Measurements from ENCODE around the gene EGF. TPM values are rescaled to one million over a fixed set of nuclear protein-coding genes. Genes with fewer than 3 reads are reported as not detected.

The EGF gene
- polyA plus RNA-seq, 2 of the 4 experiments (the other 2 are of a cell fraction) = 0.59 to 0.98 TPM

GRCh38 chr4:110002326-110002725 is 89.6 kb downstream of the EGF start:
- CTCF ChIA-PET = interaction anchor here (0.6 to 10.6 kb wide), 3 partner anchors 8 to 511 kb away, joined by 3 to 190 read pairs (median 3); no protein-coding TSS in a partner anchor
- FAIRE-seq = no peak

GRCh38 chr4:110003401-110004187 is 90.9 kb downstream of the EGF start:
- DNase-seq (ENCODE audit: low read depth in 1 of 2, low spot score in 1 of 2) (no peak), FAIRE-seq (no peak), ATAC-seq (no peak)
- 74% methylated on average over 6 of the region's 6 CpGs for WGBS (ENCODE audit: missing lambda C conversion rate)
- no peak overlapping the region for H3K4me2 ChIP-seq
- ChIA-PET CTCF (interaction anchor here (1.5 to 10.6 kb wide), 2 partner anchors 497 to 509 kb away, joined by 3 to 190 read pairs; no protein-coding TSS in a partner anchor), POLR2A (no interaction called here)
- no peaks in the 10 kb centered on the region for H3K4me1 ChIP-seq
- no peak overlapping the region for H3K27ac ChIP-seq
- no peaks in the 10 kb centered on the region for H3K9me3 ChIP-seq
- no peak overlapping the region for H3K4me3 ChIP-seq
- no peak for TF ChIP-seq BHLHE40 (IDR thresholded peaks at IDR 0.05; ENCODE audit: low read depth, low read length)
- TF ChIP-seq CBX2 (IDR thresholded peaks at IDR 0.05; ENCODE audit: borderline replicate concordance, low read depth) = no peak
- TF ChIP-seq HDAC2 (IDR thresholded peaks at IDR 0.05) = no peak
- no peak for TF ChIP-seq EHMT2 (IDR thresholded peaks at IDR 0.05; ENCODE audit: low read depth)
- no peak for TF ChIP-seq RAD21 (conservative IDR thresholded peaks at IDR 0.05 in 1 of 2, IDR thresholded peaks at IDR 0.05 in 1 of 2)
- TF ChIP-seq KDM1A (IDR thresholded peaks at IDR 0.05; ENCODE audit: low read depth) = no peak
- no peak for TF ChIP-seq CBX8 (IDR thresholded peaks at IDR 0.05)
- TF ChIP-seq MYC (IDR thresholded peaks at IDR 0.05; ENCODE audit: borderline replicate concordance, low read length) = no peak

More at GRCh38 chr4:110002326-110002725, 89.6 kb downstream of the EGF start:
- Histone ChIP-seq H3K9me3 (no peaks in the 10 kb centered on the region), H3K4me2 (no peak overlapping the region), H3K4me1 (no peaks in the 10 kb centered on the region), H3K4me3 (no peak overlapping the region), H3K27ac (no peak overlapping the region)
- ATAC-seq = no peak
- no peak for DNase-seq (ENCODE audit: low read depth in 1 of 2, low spot score in 1 of 2)
- TF ChIP-seq HDAC2 (IDR thresholded peaks at IDR 0.05) = no peak
- TF ChIP-seq RFX5 (IDR thresholded peaks at IDR 0.05) = no peak
- TF ChIP-seq, protein P1, sequence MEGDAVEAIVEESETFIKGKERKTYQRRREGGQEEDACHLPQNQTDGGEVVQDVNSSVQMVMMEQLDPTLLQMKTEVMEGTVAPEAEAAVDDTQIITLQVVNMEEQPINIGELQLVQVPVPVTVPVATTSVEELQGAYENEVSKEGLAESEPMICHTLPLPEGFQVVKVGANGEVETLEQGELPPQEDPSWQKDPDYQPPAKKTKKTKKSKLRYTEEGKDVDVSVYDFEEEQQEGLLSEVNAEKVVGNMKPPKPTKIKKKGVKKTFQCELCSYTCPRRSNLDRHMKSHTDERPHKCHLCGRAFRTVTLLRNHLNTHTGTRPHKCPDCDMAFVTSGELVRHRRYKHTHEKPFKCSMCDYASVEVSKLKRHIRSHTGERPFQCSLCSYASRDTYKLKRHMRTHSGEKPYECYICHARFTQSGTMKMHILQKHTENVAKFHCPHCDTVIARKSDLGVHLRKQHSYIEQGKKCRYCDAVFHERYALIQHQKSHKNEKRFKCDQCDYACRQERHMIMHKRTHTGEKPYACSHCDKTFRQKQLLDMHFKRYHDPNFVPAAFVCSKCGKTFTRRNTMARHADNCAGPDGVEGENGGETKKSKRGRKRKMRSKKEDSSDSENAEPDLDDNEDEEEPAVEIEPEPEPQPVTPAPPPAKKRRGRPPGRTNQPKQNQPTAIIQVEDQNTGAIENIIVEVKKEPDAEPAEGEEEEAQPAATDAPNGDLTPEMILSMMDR (IDR thresholded peaks at IDR 0.05) = no peak
- no peak for TF ChIP-seq SMC3 (IDR thresholded peaks at IDR 0.05)
- TF ChIP-seq E2F6 (IDR thresholded peaks at IDR 0.05; ENCODE audit: borderline replicate concordance, low read depth) = no peak
- TF ChIP-seq NFE2L2 (conservative IDR thresholded peaks at IDR 0.05; ENCODE audit: low read length) = no peak
- no peak for TF ChIP-seq SREBF2 (IDR thresholded peaks at IDR 0.05)
- no peak for TF ChIP-seq RAD21 (conservative IDR thresholded peaks at IDR 0.05 in 1 of 2, IDR thresholded peaks at IDR 0.05 in 1 of 2)
- POLR2A ChIA-PET = no interaction called here
- 62% methylated on average over 3 of the region's 3 CpGs for WGBS (ENCODE audit: missing lambda C conversion rate)

- CTCF ChIA-PET = interaction anchor here (0.7 to 10.6 kb wide), 5 partner anchors 10 to 1851 kb away, joined by 3 to 190 read pairs (median 4); no protein-coding TSS in a partner anchor
- Histone ChIP-seq H3K4me2 (no peak overlapping the region), H3K9me3 (no peaks in the 10 kb centered on the region), H3K4me1 (no peaks in the 10 kb centered on the region), H3K4me3 (no peak overlapping the region), H3K27ac (no peak overlapping the region)
- ATAC-seq (no peak), FAIRE-seq (no peak), DNase-seq (ENCODE audit: low read depth in 1 of 2, low spot score in 1 of 2) (no peak)
- POLR2A ChIA-PET = interaction anchor here (0.6 kb wide), 1 partner anchor 467 kb away, joined by 3 read pairs; no protein-coding TSS in a partner anchor
- TF ChIP-seq SREBF2 (IDR thresholded peaks at IDR 0.05) (no peak), RFX5 (IDR thresholded peaks at IDR 0.05) (no peak), HES2 (IDR thresholded peaks at IDR 0.05) (no peak), HMGXB4 (CRISPR knock-in tag; IDR thresholded peaks at IDR 0.05; ENCODE audit: borderline replicate concordance) (no peak), HDAC2 (IDR thresholded peaks at IDR 0.05) (no peak), FOXS1 (CRISPR knock-in tag; IDR thresholded peaks at IDR 0.05) (no peak)
- WGBS (ENCODE audit: missing lambda C conversion rate) = 80% methylated on average over 1 of the region's 1 CpG
These were observed 91.9 kb downstream of the EGF start for GRCh38 chr4:110004556-110004955.
